ENCODE measurements around the gene PTPRM. TPM values are rescaled to one million over a fixed set of nuclear protein-coding genes. Genes with fewer than 3 reads are reported as not detected.

The PTPRM gene
- total and polyA plus RNA-seq, 2 donors: 37.3 to 55.6 TPM

DNA sequence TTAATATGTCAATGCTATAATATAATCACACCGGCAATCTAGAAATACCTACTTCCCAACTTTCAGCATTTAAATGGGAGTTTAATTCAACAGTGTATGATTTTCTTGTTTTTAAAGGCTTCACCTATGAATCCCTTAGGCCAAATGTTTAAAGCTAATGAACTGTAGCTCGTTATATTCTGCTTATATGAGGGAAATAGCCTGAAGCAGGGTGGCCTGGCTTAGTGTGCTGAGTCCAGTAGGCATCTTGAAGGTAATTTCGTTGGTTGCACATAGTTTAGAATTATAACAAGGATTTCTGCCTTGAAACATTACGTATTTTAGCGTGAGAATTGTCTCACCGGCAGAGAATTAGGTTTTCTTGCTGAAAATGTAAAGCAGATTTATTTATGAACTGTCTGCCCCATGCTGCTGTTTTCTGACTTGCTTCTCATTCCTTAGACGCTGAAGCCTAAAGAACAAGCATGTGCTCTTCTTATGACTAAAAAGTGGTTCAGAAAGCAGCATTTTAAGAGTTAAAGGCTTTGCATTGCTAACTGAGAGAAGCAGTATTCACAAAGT lies 608.5 kb downstream of the PTPRM start:
- no peak for DNase-seq (ENCODE audit: low read depth in 6 of 9, low spot score in 9 of 9)
- no peak overlapping the region for H3K4me3 ChIP-seq (ENCODE audit: low read length in 2 of 2)
- peaks cover 0 to 3% of the 10 kb centered on the region in 2 donors for H3K9me3 ChIP-seq (ENCODE audit: control insufficient read depth in 2 of 2, insufficient read depth in 1 of 2, low read length in 1 of 2)
- 98% methylated on average over 7 of the region's 7 CpGs for WGBS
- no peaks in the 10 kb centered on the region for H3K36me3 ChIP-seq (ENCODE audit: control insufficient read depth in 2 of 2, insufficient read depth in 2 of 2, low read length in 1 of 2)
- no peaks in the 10 kb centered on the region for H3K27me3 ChIP-seq (ENCODE audit: control insufficient read depth in 2 of 2, insufficient read depth in 1 of 2, low read length in 1 of 2)
- H3K27ac ChIP-seq (ENCODE audit: low read depth in 1 of 2, low read length in 1 of 2): no peak overlapping the region
- no peaks in the 10 kb centered on the region for H3K4me1 ChIP-seq (ENCODE audit: control insufficient read depth in 2 of 2, insufficient read depth in 2 of 2, low read length in 2 of 2)

DNA sequence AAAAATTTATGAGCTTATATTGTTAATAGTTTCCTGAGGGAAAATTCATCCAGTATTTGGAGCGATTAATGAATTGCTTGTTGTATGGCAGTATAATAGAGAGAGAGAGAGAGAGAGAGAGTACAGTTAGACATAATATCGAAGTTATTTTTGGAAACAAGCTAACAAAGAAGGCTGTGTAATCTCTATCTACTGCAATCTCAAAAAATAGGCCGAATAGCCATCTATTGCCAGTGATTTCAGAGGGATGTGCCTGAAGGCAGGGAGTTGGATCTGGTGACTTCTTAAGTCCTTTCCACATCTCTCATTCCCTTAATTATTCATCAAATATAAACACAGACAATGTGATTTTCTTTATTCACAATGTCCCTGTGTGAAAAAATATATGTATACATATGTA lies 609.0 kb downstream of the PTPRM start:
- DNase-seq (ENCODE audit: low read depth in 6 of 9, low spot score in 9 of 9): no peak

DNA sequence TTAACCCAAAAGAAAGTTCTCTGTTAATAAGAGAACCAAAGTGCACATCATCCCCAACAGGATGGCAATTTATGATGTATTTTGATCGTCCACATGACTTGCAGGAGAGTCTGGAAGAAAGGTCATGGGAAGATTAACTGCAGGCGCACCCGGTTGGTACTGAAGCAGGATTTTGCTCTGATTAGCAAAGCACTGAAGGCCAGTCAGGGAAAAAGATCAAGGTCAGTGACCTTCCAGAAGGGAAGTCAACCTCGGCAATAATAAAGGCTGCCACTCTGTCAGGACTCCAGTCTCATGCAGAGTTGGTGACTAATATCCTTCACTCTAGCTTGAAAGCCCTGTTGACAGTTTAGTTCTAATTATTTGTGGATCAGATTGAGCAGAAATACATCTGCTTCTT lies 609.4 kb downstream of the PTPRM start:
- no peak for DNase-seq (ENCODE audit: low read depth in 6 of 9, low spot score in 9 of 9)
- Histone ChIP-seq H3K9me3 (ENCODE audit: control insufficient read depth in 2 of 2, insufficient read depth in 1 of 2, low read length in 1 of 2) (peaks cover 0 to 3% of the 10 kb centered on the region in 2 donors), H3K36me3 (ENCODE audit: control insufficient read depth in 2 of 2, insufficient read depth in 2 of 2, low read length in 1 of 2) (no peaks in the 10 kb centered on the region), H3K27ac (ENCODE audit: low read depth in 1 of 2, low read length in 1 of 2) (no peak overlapping the region), H3K27me3 (ENCODE audit: control insufficient read depth in 2 of 2, insufficient read depth in 1 of 2, low read length in 1 of 2) (no peaks in the 10 kb centered on the region), H3K4me1 (ENCODE audit: control insufficient read depth in 2 of 2, insufficient read depth in 2 of 2, low read length in 2 of 2) (no peaks in the 10 kb centered on the region), H3K4me3 (ENCODE audit: low read length in 2 of 2) (no peak overlapping the region)
- 97% methylated on average over 4 of the region's 4 CpGs for WGBS

More for the DNA sequence above, 609.0 kb downstream of the PTPRM start:
- Histone ChIP-seq H3K36me3 (ENCODE audit: control insufficient read depth in 2 of 2, insufficient read depth in 2 of 2, low read length in 1 of 2) (no peaks in the 10 kb centered on the region), H3K4me3 (ENCODE audit: low read length in 2 of 2) (no peak overlapping the region), H3K27me3 (ENCODE audit: control insufficient read depth in 2 of 2, insufficient read depth in 1 of 2, low read length in 1 of 2) (no peaks in the 10 kb centered on the region), H3K4me1 (ENCODE audit: control insufficient read depth in 2 of 2, insufficient read depth in 2 of 2, low read length in 2 of 2) (no peaks in the 10 kb centered on the region), H3K27ac (ENCODE audit: low read depth in 1 of 2, low read length in 1 of 2) (no peak overlapping the region), H3K9me3 (ENCODE audit: control insufficient read depth in 2 of 2, insufficient read depth in 1 of 2, low read length in 1 of 2) (peaks cover 0 to 3% of the 10 kb centered on the region in 2 donors)
- WGBS: 94% methylated on average over 3 of the region's 3 CpGs

DNA sequence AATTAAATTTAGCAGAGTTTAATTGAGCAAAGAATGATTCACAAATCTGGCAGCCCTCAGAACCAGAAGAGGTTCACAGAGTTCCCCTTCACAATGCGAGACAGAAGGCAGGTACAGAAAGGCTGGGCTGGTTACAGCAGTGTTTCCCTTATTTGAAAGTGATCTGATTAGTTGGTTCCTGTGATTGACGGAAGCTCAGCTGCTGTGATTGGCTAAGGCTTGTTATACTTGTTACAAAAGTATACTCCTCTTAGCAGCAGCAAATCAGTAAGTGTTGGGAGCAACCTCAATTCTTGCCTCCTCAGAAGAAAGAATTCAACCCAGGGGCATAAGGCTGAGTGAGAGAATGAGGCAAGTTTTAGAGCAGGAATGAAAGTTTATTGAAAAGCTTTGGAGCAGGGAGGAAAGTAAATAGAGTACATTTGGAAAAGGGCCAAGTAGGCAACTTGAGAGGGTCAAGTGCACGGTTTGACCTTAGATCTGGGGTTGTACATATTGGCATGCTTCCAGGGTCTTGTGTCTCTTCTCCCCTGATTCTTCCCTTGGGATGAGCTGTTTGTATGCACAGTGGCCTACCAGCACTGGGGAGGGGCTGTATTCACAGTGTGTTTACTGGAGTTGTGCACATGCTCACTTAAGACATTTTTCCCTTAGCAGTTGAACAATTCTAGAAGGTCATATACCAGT lies 610.4 kb downstream of the PTPRM start:
- Histone ChIP-seq H3K27me3 (ENCODE audit: control insufficient read depth in 2 of 2, insufficient read depth in 1 of 2, low read length in 1 of 2) (no peaks in the 10 kb centered on the region), H3K4me1 (ENCODE audit: control insufficient read depth in 2 of 2, insufficient read depth in 2 of 2, low read length in 2 of 2) (no peaks in the 10 kb centered on the region), H3K27ac (ENCODE audit: low read depth in 1 of 2, low read length in 1 of 2) (no peak overlapping the region), H3K9me3 (ENCODE audit: control insufficient read depth in 2 of 2, insufficient read depth in 1 of 2, low read length in 1 of 2) (peaks cover 0 to 1% of the 10 kb centered on the region in 2 donors), H3K36me3 (ENCODE audit: control insufficient read depth in 2 of 2, insufficient read depth in 2 of 2, low read length in 1 of 2) (no peaks in the 10 kb centered on the region), H3K4me3 (ENCODE audit: low read length in 2 of 2) (no peak overlapping the region)
- 94% methylated on average over 3 of the region's 3 CpGs for WGBS
- DNase-seq (ENCODE audit: low read depth in 6 of 9, low spot score in 9 of 9): no peak

DNA sequence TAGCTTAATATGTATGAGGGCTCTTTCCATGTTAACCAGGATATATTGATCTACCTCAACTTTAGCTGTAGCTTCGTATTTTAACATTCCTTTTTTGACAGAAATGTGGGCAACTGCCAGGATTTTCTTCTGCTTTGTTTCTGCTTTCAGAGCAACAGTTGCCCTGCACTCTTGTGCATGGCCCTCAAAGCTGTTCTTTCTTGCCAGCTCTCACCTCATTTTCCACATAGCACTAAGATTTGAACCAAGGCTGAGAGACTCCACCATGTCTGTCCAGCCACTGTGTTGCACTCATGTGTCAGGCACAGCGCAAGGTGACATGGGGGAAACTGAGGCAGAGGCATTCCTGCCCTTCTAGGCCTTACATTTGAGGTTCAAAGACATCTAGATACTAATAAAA lies 619.3 kb downstream of the PTPRM start:
- H3K27ac ChIP-seq (ENCODE audit: low read depth in 1 of 2, low read length in 1 of 2): no peak overlapping the region
- H3K36me3 ChIP-seq (ENCODE audit: control insufficient read depth in 2 of 2, insufficient read depth in 2 of 2, low read length in 1 of 2): no peaks in the 10 kb centered on the region
- H3K4me1 ChIP-seq (ENCODE audit: control insufficient read depth in 2 of 2, insufficient read depth in 2 of 2, low read length in 2 of 2): no peaks in the 10 kb centered on the region
- H3K4me3 ChIP-seq (ENCODE audit: low read length in 2 of 2): no peak overlapping the region
- H3K9me3 ChIP-seq (ENCODE audit: control insufficient read depth in 2 of 2, insufficient read depth in 1 of 2, low read length in 1 of 2): no peaks in the 10 kb centered on the region
- no peak for DNase-seq (ENCODE audit: low read depth in 6 of 9, low spot score in 9 of 9)
- no peaks in the 10 kb centered on the region for H3K27me3 ChIP-seq (ENCODE audit: control insufficient read depth in 2 of 2, insufficient read depth in 1 of 2, low read length in 1 of 2)
- WGBS: 95% methylated on average over 2 of the region's 2 CpGs

DNA sequence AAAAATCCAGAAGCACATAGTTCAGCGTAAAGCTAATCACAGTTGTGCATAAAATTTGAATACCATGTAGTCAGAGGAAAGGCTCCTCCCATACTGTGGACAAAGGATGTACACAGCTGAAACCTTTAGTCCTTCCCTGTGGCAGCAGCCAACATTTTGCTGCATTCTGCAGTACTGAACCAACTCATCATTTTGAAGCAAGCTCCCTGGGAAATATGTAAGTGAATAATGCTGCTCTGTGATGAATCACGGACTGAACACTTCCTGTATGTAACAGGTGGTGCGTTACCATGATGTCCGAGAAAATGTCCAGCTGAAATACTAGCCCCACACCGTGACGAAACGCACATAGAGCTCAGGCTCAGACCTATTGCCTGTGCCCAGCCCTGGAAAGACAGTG lies 621.1 kb downstream of the PTPRM start:
- DNase-seq (ENCODE audit: low read depth in 6 of 9, low spot score in 9 of 9): no peak
- no peaks in the 10 kb centered on the region for H3K4me1 ChIP-seq (ENCODE audit: control insufficient read depth in 2 of 2, insufficient read depth in 2 of 2, low read length in 2 of 2)
- no peaks in the 10 kb centered on the region for H3K36me3 ChIP-seq (ENCODE audit: control insufficient read depth in 2 of 2, insufficient read depth in 2 of 2, low read length in 1 of 2)
- H3K27ac ChIP-seq (ENCODE audit: low read depth in 1 of 2, low read length in 1 of 2): no peak overlapping the region
- no peaks in the 10 kb centered on the region for H3K27me3 ChIP-seq (ENCODE audit: control insufficient read depth in 2 of 2, insufficient read depth in 1 of 2, low read length in 1 of 2)
- 98% methylated on average over 7 of the region's 7 CpGs for WGBS
- no peak overlapping the region for H3K4me3 ChIP-seq (ENCODE audit: low read length in 2 of 2)
- no peaks in the 10 kb centered on the region for H3K9me3 ChIP-seq (ENCODE audit: control insufficient read depth in 2 of 2, insufficient read depth in 1 of 2, low read length in 1 of 2)

DNA sequence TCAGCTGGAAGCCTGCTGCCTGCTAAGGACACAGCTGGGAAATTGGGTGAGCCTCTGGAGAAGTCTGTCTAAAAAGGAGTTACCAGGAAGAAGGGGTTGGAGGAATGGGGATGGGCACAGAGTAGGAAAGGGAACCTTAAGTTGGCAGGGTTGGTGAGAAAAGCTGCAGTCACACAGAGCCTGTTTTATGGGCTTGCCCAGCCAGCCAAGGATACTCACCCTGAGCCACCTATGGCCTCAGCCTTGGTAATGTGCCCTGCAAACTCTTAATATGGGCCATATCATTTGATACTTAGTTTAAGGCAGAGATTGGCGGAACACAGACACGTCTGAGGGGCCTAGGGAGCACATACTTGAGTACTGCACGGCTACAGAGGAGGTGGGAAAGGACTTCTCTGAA lies 623.9 kb downstream of the PTPRM start:
- H3K4me3 ChIP-seq (ENCODE audit: low read length in 2 of 2): no peak overlapping the region
- no peaks in the 10 kb centered on the region for H3K9me3 ChIP-seq (ENCODE audit: control insufficient read depth in 2 of 2, insufficient read depth in 1 of 2, low read length in 1 of 2)
- no peaks in the 10 kb centered on the region for H3K36me3 ChIP-seq (ENCODE audit: control insufficient read depth in 2 of 2, insufficient read depth in 2 of 2, low read length in 1 of 2)
- no peaks in the 10 kb centered on the region for H3K27me3 ChIP-seq (ENCODE audit: control insufficient read depth in 2 of 2, insufficient read depth in 1 of 2, low read length in 1 of 2)
- 98% methylated on average over 3 of the region's 3 CpGs for WGBS
- no peaks in the 10 kb centered on the region for H3K4me1 ChIP-seq (ENCODE audit: control insufficient read depth in 2 of 2, insufficient read depth in 2 of 2, low read length in 2 of 2)
- no peak overlapping the region for H3K27ac ChIP-seq (ENCODE audit: low read depth in 1 of 2, low read length in 1 of 2)
- no peak for DNase-seq (ENCODE audit: low read depth in 6 of 9, low spot score in 9 of 9)

DNA sequence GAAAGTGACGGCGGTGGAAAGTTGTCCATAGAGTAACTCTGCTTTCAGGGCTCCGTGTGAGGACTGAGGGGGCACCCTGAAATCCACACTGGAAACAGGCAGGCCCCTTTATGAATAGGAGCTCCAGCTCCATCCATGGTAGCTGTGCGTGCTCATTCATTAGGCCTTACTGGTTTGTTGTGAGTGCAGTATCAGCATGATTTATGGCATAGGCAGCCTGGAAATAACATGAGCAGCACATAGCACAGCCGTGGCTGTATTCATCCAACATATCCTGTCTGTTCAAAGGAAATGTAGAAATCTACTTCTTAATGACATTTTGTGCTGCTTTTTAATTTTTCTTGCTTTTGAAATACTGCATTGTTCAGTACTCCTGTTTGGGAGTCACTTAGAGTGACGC lies 627.3 kb downstream of the PTPRM start:
- no peaks in the 10 kb centered on the region for H3K4me1 ChIP-seq (ENCODE audit: control insufficient read depth in 2 of 2, insufficient read depth in 2 of 2, low read length in 2 of 2)
- no peak for DNase-seq (ENCODE audit: low read depth in 6 of 9, low spot score in 9 of 9)
- WGBS: 90% methylated on average over 6 of the region's 6 CpGs

DNA sequence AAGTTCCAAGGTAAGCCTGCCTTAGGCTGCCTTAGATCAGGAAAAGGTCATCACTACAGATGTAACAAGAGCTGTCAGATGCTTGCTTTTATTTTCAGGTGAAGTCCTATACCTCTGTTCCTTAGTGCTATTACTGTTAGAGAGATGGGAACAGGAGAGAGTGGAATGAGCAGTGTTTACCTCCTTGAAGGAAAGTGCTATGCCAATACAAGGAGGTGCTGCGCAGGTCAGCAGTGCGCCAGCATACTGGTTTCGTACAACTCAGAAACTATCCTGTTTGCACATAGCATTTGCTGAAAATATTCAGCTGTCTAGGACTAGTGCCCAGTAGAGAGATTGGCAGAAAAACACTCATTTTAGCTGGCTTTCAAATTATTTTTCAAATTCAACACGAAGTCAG lies 629.1 kb downstream of the PTPRM start:
- H3K4me3 ChIP-seq (ENCODE audit: low read length in 2 of 2): no peak overlapping the region
- no peaks in the 10 kb centered on the region for H3K4me1 ChIP-seq (ENCODE audit: control insufficient read depth in 2 of 2, insufficient read depth in 2 of 2, low read length in 2 of 2)
- no peak overlapping the region for H3K27ac ChIP-seq (ENCODE audit: low read depth in 1 of 2, low read length in 1 of 2)
- 85% methylated on average over 4 of the region's 4 CpGs for WGBS
- H3K9me3 ChIP-seq (ENCODE audit: control insufficient read depth in 2 of 2, insufficient read depth in 1 of 2, low read length in 1 of 2): no peaks in the 10 kb centered on the region
- H3K27me3 ChIP-seq (ENCODE audit: control insufficient read depth in 2 of 2, insufficient read depth in 1 of 2, low read length in 1 of 2): no peaks in the 10 kb centered on the region
- no peak for DNase-seq (ENCODE audit: low read depth in 6 of 9, low spot score in 9 of 9)
- H3K36me3 ChIP-seq (ENCODE audit: control insufficient read depth in 2 of 2, insufficient read depth in 2 of 2, low read length in 1 of 2): no peaks in the 10 kb centered on the region

More for the DNA sequence above, 627.3 kb downstream of the PTPRM start:
- Histone ChIP-seq H3K27ac (ENCODE audit: low read depth in 1 of 2, low read length in 1 of 2) (no peak overlapping the region), H3K4me3 (ENCODE audit: low read length in 2 of 2) (no peak overlapping the region), H3K27me3 (ENCODE audit: control insufficient read depth in 2 of 2, insufficient read depth in 1 of 2, low read length in 1 of 2) (no peaks in the 10 kb centered on the region), H3K9me3 (ENCODE audit: control insufficient read depth in 2 of 2, insufficient read depth in 1 of 2, low read length in 1 of 2) (no peaks in the 10 kb centered on the region), H3K36me3 (ENCODE audit: control insufficient read depth in 2 of 2, insufficient read depth in 2 of 2, low read length in 1 of 2) (no peaks in the 10 kb centered on the region)
